HG03066 (cell line): ENCODE results near the gene UCMA.
"Not testable (repeated sequence)": the region's sequence is repeated elsewhere in the genome, so short reads cannot be mapped to it uniquely, and the experiment has no call there.

Source experiments
- ATAC-seq: cut with Tn5 transposase; IDR thresholded peaks from one replicate; pipeline ENCODE4 v1.9.1; 2021; ENCODE audit warnings: low read depth; ENCODE audit not compliant: unreplicated experiment

Gene UCMA

DNA sequence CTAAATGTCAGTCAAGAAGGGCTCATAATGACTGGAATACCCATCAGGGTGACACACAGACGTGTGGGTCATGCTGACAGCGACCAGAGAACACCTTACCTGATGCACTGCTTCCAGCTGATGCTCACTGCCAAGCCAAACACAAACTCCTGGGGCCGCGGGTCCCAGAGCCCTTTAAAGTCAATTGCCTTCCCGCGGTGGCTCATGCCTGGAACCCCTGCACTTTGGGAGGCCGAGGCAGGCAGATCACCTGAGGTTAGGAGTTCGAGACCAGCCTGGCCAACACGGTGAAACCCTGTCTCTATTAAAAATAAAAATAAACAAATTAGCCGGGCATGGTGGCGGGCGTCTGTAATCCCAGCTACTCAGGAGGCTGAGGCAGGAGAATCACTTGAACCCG lies 562 bp upstream of the UCMA start:
- not testable (repeated sequence) for ATAC-seq

DNA sequence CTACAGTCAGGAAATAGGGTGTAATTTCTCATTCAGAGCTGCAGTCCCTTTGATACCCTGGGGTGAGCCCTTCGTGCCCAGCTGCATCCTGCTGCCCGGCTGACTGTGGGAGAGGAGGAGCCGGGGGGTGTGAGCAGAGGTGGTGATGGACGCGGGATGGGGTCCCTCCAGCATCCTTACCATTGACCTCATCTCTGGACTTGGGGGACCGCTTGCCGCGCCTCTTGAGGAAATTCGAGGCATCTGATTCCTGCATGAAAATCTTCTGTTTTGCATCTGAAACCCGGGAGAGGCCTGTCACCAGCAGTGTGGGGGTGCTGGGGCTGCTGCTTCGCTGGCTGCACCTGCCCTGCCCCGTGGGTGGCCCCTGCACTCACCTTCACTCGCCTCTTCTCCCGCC lies 816 bp downstream of the UCMA start:
- no peak for ATAC-seq

DNA sequence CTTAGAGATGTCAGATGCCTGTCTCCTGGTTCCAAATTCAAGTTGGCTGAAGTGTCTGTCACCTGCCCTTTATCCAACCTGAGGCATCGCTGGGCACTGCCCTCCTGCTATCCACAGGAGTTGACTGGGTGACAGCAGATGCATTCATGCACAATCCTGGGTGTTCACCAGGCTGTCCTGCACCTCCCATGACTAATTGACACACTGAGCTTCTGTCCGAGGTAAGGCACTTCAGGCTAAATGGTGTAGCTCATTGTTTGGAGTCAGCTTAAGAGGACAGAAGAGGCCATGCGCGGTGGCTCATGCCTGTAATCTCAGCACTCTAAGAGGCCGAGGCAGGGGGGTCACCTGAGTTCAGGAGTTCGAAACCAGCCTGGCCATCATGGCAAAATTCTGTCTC lies 2.4 kb downstream of the UCMA start:
- ATAC-seq: no peak

DNA sequence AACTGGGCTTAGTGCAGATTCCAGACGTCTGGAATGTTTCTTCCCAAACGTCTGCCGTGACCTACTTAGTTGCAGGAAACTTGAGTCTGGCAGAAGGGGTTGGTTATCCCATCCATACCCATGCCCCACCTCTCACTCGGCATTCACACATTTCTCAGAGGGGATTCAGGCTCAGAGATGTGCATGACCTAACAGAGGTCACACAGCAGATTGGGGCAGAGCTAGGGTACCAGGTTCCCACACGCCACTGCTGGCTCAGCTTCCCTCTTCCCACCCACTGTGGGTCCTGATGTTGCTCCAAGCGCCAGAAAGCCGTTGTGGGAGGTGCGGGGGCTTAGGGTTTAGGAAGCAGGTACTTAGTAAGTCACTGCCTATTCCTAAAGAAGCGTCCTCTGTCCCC lies 3.0 kb downstream of the UCMA start:
- no peak for ATAC-seq

DNA sequence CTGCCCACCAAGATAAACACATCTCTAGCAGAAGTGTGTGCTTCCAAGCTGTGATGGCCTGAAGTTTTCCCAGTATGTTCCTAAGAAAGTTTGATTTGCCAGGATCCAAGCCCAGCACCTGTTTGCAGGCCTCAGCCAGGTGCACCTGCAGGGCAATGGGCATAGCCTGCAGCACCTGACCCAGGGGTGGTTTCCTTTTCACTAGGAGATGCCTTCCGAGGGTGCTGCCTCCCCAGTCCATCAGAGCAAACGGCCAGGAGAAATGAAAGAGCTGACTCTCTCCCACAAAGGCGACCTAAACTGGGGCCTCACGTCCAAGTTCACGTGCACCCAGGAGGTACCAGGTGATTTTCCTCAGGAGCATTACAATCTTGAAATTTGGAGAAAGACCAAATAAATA lies 7.1 kb downstream of the UCMA start:
- ATAC-seq: no peak

DNA sequence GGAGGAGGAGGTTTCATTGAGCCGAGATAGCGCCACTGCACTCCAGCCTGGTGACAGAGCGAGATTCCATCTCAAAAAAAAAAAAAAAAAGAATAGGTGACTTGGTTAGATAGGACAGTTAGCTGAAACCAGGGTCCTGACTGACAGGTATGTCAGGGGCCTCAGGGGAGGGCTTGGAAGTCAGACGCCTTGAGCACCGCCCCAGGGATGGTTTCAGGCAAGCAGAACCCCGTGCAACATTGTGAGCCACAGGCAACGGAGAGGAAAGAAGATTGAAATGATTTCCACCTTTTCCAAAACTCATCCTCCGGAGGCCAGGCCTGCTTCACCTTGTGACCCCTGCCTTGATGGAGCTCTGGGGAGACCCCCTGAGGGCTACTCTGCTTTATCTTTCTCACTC lies 8.6 kb downstream of the UCMA start:
- no peak for ATAC-seq

DNA sequence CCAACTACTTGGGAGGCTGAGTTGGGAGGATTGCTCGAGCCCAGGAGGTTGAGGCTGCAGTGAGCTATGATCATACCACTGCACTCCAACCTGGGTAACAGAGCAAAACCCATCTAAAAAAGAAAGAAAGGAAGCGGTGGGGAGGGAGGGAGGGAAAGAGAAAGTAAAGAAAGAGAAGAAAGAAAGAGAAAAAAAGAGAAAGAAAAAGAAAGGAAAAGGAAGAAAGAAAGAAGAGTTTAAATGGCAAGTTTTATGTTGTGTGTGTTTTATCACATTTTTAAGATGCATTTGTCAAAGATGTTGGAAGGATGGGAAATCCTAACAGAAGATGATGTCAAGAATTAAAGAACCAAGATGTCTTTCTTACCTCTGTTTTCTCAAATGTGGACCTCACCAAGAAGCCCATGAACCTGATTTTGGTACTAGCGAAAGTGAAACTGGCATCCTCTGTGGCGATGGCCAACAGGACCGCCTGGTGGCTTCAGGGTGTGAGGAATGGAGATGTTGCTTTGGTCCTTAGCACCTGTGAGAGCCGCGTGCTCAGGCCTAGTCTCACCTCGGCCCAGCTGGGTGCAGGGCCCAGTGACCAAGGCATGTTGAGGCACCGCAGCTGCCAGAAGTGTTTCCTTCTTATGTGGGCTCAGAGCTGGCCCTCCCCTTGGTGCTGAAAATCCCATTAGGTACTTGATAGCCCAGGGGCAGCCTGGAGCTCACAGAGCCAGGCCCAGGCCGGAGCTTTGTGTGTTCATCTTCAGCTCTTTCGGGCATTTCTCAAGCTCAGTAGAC lies 9.8 kb downstream of the UCMA start:
- no peak for ATAC-seq

DNA sequence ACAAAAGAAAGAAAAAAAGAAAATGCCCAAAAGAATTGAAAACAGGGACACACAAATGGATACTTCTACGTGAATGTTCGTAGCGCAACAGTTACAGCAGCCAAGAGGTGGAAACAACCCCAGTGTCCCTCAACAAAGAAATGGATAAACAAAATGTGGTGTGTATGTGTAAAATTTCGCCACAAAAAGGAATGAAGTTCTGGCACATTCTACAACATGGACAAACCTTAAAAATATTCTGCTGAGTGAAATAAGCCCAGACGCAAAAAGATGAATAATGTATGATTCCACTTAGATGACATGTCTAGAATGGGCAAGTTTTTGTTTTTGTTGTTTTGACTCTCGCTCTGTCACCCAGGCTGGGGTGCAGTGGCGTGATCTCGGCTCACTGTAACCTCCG lies 10.9 kb downstream of the UCMA start:
- ATAC-seq: no peak

DNA sequence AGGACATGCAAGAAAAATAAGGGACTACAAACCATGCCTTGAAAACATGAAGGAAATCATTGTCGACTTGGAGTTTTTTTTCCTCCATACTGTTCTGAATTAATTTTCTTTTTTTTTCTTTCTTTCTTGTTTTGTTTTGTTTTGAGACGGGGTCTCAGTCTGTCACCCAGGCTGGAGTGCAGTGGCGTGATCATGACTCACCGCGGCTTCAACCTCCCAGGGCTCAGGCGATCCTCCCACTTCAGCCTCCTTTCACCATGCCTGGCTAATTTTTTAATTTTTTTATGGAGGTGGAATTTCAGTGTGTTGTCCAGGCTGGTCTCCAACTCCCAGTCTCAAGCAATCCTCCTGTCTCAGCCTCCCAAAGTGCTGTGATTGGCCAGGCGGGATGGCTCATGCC lies 11.6 kb downstream of the UCMA start:
- ATAC-seq: no peak

DNA sequence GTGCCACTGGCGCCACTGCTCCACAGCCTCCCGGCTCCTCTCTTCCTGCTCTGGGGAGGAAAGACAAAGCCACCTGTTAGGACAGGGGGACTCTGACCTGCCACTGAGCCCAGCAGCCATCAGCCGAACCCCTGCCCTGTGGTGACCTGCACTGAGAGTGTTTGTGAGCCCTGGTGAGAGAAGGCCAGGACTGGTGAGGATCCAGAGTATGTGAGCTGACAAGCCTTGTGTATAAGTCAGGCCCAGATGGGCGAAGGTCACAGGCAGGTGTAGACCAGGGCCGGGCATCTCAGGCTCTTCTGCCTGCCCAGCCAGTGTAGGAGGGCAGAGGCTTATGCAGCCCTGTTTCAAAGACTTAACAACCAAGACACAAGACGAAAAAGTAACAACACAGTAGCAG lies 12.0 kb downstream of the UCMA start:
- no peak for ATAC-seq

DNA sequence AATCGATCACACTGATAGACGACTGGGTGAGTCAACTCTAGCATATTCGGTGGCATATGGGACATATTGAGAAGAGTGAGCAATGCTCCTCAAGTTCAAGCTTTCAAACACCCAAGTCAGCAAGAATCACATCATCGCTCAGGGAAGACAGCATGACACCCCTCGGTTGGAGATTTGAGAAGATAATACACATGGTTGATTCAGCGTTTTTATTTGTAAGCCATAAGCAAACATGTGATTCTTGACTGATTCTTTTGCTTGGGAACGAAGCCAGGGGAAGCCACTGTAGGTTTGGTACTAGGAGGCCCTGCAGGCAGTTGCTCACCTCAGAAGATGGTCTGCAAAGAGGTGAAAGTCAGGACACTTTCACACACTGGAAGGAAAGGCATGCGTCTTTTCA lies 12.6 kb downstream of the UCMA start:
- ATAC-seq: no peak

DNA sequence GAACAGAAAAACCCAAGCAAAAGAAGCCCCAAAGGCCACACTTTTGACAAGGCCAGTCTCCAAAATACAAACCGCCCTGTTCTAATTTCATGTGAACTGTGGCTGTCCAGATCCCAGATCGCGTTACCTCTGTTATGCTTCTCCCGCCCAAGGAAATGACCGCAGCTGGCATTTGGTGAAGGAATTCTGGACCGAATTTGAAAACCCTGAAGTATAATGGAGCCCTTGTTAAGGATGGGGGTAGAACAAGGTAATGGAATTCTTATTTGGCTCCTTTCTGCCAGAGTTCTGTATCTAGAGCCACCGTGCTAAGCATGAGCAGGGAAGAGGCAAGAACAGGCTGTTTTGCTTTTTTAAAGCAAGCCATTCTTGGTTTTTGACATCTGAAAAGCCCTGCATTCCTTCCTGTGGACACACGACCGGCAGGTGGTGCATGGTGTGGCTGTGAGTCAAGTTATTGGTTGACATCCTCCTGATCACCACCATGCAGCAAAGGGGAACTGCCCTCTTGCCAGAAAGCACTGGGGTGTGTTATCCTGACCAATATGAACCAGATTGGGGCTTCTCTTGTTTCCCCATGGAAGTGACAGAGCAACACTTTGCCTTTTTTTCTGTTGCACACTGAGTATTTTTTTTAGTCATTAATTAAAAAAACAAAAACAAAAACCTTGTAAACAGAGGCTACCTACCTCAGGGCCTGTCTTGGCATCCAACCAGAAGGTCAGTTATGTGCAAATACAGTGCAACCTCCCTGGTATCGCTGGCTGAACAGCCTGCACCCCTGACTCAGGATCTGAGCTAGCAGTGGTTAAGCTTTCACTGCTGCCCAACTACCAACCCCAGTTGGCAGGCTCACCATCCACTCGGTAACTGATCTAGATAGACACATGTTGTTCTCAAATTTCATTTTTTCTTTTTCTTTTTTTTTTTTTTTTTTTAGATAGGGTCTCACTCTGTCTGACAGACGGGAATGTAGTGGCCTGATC lies 14.2 kb downstream of the UCMA start:
- peak; percentile 63 for ATAC-seq

DNA sequence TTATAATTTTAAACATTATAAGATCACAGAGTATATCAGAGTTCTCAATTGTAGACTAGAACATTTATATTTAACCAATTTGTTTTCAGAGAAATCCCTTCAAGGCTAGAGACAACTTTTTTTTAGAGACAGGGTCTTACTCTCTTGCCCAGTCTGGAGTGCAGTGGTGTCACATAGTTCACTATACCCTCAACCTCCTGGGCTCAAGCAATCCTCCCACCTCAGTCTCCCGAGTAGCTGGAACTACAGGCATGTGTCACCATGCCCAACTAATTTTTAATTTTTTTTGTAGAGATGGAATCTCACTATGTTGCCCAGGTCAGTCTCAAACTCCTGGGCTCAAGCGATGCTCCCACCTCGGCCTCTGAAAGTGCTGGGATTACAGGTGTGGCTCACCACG lies 15.3 kb downstream of the UCMA start:
- no peak for ATAC-seq

DNA sequence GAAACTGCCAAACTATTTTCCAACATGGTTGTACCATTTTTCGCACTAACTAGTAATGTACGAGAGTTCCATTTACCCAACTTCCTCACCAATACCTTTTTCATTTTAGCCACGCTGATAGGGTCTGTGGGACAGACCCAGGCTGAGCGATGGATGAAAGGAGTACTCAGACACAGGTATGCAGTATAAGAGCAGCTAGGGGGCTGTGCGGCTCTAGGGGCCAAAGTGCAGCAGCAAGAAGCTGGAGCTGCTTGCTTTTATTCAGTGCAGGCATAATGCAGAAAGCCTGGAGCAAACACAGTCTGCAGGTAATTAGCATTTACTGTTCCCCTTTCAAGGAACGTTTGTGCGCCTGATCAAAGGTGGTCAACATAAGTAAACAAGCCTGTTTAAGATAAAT lies 21.0 kb downstream of the UCMA start:
- no peak for ATAC-seq

DNA sequence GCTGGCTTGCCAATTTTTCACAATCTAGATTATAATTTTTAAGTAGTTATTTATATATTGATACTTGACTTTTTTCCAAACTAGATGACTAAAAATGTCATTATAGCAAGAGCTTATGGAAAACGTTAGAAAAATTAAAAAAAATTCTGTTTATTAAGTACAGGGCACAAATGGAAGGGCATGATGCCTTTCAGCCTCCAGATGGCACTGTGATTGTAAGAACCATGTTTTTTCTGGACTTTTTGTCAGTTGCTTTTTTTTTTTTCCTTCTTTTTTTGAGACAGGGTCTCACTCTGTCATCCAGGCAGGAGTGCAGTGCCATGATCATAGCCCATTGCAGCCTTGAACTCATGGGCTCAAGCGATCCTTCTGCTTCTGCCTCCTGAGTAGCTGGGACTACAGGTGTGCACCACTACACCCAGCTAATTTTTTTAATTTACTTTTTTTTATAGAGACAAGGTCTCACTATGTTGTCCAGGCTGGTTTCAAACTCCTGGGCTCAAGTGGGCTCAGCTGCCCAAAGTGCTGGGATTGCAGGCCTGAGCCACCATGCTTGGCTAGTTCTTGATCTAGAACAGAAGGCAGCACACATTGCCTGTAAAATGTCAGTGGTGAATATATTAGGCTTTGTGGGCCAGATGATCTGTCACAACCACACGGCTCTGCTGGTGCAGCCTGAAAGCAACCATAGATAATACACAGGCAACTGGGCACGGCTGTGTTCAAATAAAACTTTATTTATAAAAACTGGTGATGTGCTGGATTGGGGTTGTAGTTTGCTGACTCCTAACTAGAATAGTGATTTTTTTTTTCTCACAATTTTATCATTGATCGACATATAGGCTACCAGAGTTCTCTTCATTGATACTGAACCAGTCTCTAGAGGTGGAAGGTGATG lies 27.4 kb downstream of the UCMA start:
- no peak for ATAC-seq

DNA sequence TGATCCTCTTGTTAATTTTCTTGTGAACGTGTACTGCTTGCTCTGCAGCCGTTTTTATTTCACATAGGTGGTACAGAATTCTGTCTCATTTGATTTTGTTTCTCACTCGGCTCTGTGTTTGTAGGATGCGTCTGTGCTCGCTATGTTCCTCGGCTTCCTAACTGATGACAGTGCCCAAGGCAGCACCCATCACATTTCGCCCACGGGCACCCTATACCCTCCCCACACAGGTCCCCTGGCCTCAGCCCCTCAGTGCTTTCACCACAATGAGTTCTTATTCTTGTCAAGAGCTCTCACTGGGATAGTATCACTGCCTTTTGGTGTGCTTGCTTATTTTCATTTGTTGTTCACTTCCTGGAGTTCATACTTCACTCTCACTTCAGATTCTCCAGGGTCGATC lies 28.1 kb downstream of the UCMA start:
- ATAC-seq: no peak

DNA sequence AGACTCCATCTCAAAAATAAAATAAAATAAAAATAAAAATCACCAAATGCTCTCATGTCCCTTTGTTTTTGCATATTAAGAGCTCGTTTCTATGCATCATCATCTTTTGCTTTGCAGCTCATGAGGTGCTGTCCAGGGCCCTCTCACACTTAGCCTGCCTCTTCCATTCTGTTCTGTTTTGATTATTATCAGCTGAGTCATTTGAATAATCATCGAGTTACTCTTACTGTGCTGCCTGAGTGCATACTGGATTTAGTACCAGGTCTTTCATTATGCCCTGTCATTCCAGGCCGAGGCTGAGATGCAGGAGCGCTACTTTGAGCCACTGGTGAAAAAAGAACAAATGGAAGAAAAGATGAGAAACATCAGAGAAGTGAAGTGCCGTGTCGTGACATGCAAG lies 33.0 kb downstream of the UCMA start:
- ATAC-seq: no peak

DNA sequence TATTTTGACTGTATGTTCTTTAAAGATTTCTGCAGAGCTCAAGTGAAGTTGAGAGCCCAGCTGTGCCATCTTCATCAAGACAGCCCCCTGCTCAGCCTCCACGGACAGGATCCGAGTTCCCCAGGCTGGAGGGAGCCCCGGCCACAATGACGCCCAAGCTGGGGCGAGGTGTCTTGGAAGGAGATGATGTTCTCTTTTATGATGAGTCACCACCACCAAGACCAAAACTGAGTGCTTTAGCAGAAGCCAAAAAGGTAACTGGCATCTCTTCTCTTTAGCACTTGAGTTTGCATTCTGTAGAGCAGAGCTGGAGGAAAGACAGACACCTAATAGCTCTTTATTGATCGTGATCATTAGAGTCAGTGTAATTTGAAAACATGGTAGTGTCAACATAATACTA lies 39.2 kb downstream of the UCMA start:
- no peak for ATAC-seq

DNA sequence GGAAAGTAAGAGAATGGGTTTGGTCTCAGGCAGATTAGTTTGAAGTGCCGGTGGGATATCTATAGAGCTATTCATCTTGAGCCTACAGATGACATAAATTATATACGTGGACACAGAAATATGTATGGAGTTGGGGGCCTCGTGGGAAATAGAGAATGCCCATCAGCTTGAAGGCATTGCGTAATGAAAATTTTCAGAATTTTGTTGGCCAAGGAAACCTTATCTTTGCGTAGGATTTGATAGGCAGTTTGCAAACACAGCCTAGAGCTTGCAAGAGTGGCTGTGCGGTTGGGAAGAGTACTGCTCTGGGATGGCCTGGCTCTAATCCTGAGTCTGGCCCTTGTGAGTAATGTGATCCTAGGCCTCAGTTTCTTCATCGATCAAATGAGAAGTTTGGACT lies 40.5 kb downstream of the UCMA start:
- ATAC-seq: no peak

DNA sequence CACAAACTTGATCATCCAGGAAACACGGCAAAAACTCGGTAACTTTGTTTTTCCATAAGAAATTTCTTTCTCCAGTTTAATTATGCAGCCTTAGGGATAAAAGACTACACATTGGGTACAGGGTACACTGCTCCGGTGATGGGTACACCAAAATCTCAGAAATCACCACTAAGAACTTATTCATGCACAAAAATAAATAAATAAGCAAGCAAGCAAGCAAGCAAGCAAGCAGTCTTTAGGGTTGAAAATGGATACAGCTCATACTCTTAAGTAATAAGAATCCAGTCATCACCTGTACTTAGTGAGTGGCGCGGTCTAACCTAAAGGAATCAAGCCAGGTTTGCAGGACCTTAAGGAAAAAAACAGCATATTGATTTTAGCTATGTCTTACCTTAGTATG lies 42.8 kb downstream of the UCMA start:
- no peak for ATAC-seq

DNA sequence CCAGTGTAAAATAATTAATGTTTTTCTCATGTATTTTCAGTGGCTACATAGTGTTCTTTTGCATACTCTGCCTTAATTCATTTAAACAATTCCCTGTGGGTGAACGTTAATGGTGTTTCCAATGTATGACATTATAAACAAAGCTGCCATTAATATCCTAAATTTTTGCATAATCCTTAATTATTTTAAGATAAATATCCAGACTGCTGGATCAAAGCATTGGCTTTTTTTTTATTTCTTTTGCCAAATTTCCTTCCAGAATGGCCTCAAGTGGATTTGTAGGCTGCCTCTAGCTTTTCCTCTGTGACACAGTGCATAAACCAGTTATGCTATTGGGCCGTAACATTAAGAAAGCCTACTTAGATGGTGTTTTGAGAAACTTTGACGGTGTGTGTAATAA lies 43.4 kb downstream of the UCMA start:
- ATAC-seq: no peak
